Activated CD4-positive, alpha-beta T cell treated with anti-CD3 and anti-CD28 coated beads, Interleukin-2, amount 50 U/mL, for 24 hours (primary cell): ENCODE data around the gene HNRNPM.
"Not testable (repeated sequence)": the region's sequence is repeated elsewhere in the genome, so short reads cannot be mapped to it uniquely, and the experiment has no call there.

Experiments used
- DNase-seq, 2 donors: peaks; one replicate each; pipeline ENCODE4 v3.0.0-alpha.2; 2020; ENCODE audit warnings: low read depth in 1 of 2, low spot score in 1 of 2

HNRNPM gene

DNA sequence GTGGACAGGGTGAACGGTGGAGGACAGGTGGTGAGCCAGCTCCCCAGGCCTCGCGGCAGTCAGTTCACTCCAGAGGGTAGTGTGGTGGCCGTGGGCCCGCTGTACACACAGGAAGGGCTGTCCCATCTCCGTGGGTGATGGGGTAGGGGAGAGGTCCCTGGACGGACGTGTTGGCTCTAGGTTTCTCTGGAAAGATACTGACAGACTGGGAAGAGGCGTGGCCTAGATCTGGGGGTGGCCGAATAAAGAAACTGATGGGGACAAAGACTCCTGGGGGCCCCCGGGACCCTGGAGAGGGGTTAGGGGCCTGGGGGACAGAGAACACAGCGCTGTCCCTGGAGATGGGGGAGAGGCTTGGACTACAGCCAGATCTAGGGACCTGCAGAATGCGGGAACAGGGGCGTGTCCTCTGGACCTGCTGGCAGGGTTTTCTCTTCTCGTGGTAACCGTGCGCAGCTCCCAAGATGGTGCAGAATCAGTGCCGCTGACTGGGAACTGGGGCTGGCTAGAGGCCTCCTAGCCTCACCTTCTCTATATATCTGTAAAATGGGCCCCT, 61.7 kb downstream of the HNRNPM start:
- DNase-seq, result no peak

GRCh38 chr19:8510589-8511115, 65.9 kb downstream of the HNRNPM start:
- no peak for DNase-seq

DNA sequence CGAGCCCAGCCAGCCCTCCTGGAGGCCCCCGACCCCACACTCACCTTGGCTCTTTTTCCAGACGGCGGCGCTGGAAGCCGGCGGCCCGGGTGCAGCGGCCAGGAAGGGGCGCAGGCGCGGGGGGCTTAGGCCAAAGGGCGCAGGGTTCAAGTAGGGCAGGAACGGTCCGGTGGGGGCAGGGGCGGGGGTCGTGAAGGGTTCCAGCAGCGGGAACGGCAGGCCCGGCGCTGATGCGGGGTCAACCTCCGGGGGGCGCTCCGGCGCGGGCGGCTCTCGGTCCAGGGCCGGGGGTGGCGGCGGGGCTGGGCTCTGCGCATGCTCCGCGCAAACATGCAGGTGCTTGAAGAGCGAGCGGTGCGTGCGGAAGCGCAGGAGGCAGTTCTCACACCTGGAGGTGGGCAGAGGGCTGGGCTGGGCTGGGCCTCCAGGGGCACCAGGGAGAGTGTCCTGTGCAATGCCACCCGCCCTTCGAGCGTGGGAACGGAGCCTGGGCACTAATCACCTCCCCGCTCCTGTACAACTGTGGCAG, 66.9 kb downstream of the HNRNPM start:
- DNase-seq, result no peak

- DNase-seq, result no peak
Observed at GRCh38 chr19:8512115-8512967, 67.6 kb downstream of the HNRNPM start.

DNA sequence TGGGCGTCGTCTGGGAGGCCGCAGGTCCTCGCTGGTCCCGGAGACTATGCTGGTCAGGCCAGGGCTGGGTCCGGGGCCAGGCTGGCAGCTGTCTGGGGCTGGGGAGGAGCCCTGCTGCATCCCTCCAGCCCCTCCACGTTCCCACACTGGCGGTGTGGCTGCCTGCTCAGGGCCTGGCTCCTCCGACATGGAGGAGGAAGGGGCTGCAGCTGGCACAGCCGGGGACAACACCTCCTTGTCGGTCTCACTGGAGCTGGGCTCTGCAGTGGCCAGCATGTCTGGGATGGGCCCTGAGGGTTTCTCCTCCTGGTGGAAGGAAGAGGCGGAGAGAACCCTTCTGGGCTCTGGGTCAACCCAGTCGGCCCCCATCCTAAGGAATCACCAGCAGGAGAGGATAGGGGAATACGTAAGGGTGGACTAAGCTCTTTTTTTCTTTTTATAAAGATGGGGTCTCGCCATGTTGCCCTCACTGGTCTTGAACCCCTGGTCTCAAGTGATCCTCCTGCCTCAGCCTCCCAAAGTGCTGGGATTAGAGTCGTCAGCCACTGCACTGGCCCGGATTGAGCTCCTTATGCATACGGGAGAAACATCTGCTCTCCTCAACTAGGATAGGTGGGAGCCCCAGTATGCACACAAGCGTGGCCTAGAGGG, 68.4 kb downstream of the HNRNPM start:
- no peak for DNase-seq

DNA sequence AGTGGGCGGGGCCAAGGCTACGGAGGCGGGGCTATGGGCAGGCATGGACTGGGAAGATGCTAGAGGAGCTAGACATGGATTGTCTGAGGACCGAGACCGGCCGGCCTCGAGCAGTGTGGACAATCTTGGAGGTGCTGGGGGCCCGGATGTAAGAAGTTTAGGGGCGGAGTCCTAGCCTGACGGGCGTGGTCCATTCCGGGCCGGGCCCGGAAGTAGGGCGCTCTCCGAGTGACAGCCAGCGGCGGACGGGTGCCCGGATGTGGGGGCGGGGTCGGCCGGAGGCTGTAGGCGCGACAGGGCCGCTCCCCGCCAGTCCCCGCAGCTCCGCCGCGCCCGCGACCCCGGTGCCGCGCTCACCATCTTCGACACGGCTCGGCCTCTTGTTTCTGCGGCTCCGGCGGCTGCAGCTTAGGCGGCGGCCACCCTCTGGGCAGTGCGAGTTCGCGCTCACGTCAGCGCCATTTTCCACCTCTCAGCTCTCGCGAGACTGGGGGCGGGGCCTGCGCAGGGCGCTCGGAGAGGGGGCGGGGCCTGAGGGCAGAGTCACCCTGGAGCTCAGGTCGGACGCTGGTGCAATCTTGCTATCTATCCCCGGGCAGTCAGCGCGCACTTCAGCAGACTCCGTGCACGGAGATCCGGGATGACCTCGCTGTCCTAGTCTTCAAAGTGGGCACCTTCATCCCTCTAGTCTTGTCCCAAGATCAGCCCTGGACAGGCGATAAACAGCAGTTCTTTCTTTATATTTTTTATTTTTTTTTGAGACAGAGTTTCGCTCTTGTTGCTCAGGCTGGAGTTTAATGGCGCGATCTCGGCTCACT, 69.1 kb downstream of the HNRNPM start, which contains the start of gene ZNF414:
ZNF414 (minus strand) TSS at position 481 of the 818 bp plus-strand sequence; CDS start at position 360, 121 bp downstream.
- DNase-seq, result peak; percentile 94 to 99

DNA sequence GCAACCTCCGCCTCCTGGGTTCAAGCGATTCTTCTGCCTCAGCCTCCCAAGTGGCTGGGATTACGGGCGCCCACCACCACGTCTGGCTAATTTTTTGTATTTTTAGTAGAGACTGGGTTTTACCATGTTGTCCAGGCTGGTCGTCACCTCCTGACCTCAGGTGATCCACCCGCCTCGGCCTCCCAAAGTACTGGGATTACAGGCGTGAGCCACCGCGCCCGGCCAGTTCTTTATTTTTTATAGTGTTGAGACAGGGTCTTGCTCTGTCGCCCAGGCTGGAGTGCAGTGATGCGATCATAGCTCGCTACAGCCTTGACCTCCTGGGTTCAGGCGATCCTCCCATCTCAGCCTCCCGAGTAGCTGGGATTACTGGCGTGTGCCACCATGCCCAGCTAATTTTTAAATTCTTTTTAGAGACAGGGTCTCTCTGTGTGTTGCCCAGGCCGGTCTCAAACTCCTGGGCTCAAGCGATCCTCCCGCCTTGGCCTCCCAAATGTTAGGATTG, 69.8 kb downstream of the HNRNPM start:
- not testable (repeated sequence) for DNase-seq

- DNase-seq, result peak in 1 of 2 donors; percentile 25
Observed at GRCh38 chr19:8515317-8515716, 70.5 kb downstream of the HNRNPM start.

DNA sequence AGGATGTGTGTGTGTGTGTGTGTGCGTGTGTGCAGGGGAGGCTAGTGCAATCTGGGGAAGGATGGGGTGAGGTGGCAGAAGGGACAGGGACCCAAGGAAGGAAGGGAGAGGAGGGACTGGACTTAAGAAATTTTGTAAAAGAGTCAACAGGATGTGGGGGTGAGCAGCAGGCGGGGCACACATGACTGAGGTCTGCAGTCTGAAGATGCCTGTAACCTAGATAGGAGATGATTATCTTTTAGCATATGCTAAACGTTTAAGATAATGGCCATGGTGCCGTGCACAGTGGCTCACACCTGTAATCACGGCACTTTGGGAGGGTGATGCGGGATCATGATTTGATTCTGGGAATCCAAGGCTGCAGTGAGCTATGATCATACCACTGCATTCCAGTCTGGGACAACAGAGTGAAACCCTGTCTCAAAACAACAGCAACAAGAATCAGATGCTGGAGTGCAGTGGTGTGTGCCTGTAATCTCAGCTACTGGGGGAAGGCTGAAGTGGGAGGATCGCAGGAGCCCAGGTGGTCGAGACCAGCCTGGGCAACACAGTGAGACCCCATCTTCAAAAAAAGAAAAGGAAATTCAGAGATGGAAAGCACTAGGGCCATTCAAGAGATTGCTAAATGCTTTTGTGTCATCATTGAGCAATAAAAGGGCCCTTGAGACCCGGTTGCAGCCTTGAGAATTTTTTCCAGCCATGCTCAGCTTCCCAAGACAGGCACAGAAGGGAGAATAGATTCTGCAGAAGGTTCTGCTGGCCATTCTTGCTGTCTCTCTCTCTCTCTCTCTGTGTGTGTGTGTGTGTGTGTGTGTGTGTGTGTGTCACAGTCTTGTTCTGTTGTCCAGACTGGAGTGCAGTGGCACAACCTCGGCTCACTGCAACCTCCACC, 73.0 kb downstream of the HNRNPM start:
- DNase-seq, result no peak

GRCh38 chr19:8518536-8518935, 73.8 kb downstream of the HNRNPM start:
- no peak for DNase-seq

DNA sequence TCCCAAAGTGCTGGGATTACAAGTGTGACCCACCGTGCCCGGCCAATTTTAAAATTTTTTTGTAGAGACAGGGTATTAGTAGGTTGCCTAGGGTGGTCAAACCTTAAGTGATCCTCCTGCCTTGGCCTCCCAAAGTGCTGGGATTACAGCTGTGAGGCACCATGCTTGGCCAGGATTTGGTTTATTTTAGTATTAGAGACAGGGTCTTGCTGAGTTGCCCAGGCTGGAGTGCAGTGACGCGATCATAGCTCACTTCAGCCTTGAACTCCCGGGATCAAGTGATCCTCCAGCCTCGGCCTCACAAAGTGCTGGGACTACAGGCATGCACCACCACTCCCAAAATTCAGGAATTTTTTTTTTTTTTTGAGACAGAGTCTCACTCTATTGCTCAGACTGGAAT, 74.6 kb downstream of the HNRNPM start:
- no peak for DNase-seq

DNA sequence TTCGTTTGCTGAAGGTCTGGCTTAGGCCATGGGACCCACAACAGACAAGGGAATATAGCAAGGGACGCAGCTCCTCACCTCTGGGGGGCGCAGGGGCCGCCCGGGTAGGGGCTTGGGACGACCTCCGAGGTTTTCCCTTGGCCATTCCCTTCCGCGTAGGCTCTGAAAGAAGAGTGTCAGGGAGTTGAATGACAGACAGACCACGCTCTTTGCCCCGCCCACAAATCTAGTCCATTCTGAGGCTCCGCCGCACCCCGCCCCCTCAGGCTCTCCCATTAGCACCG, 80.6 kb downstream of the HNRNPM start:
- DNase-seq, result no peak

DNA sequence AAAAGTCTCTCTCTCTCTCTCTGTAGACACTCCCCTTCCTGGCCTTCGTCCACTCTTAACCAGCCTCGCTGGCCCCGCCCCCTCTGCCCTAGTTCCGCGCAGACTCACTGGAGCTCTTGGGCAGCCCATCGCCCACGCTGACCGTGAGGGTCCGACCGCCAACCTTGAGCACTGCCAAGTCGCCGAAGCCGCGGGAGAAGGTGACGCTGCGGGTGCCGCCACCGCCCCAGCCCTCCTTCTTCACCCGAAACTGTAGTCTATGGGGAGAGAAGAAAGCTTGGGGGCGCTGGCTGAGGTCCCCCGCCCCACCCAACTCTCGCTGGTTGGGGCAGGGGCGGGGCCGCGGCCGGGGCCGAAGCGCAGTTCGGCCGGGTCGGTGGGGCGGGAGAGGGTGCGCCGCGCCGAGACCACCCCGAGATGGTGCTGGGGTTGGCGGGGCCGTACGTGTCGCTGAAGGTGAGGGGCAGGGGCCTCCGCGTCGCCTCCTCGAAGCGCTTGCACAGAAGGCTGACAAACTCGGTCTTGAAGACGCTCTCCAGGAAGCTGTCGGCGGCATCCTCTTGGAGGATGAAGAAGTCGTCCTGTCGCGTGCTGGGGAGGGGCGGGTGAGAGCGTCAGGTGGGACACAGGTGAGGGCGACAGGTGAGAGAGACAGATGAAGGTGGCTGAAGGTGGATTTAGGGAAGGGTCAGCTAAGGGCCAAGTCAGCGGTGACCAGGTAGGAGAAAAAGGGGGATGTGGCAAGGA, 81.7 kb downstream of the HNRNPM start:
- DNase-seq, result no peak

GRCh38 chr19:8528500-8528899, 83.7 kb downstream of the HNRNPM start:
- DNase-seq, result no peak

DNA sequence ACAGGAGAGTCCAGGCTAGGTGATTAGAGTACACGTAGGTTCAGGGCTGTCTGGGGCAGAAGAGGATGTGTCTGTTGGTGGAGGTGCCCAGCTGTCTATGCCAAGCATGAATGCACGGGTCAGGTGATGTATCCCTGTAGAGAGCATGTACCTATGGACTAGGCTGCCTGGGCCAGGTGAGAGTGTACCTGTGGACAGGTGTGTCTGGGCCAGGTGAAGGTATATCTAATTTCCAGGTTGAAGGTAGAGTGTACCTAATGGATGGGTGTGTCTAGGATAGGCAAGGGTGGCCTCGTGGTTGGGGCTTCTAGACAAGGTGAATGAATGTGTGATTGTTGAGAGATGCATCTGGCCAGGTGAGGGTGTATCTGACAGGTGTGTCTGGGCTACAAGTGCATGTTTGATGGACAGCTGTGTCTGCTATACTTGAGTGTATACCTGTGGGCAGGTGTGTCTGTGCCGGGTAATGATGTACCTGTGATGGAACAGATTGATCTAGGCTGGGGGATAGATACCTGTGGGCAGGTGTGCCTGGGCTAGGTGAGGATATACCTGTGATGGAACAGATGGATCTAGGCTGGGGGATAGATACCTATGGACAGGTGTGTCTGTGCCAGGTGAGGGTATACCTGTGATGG, 84.7 kb downstream of the HNRNPM start:
- DNase-seq, result no peak

GRCh38 chr19:8530061-8530679, 85.4 kb downstream of the HNRNPM start:
- no peak for DNase-seq

- no peak for DNase-seq
Observed at GRCh38 chr19:8531470-8531869, 86.7 kb downstream of the HNRNPM start.

DNA sequence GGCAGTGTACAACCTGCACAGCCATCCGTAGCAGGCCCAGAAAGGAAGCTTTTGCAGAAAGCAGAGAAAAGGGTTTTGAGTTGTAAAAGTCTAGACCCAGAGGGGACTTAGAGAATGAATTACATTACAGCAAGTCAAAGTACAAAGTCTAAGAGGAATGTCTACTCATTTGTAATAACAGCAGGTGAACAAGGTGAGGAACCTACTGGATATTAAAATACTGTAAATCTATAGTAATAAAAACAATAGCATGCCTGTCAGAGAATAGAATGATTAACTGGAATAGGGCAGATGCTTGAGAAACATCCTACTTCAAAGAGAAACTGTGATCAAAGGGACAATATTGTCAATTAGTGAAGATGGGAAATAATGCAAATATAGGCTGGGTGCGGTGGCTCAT, 87.5 kb downstream of the HNRNPM start:
- no peak for DNase-seq
